GM18498 (cell line): ENCODE measurements around the gene RAMACL.

ENCODE experiments used
- ATAC-seq: cut with Tn5 transposase; IDR thresholded peaks from one replicate; pipeline ENCODE4 v1.9.1; 2021; ENCODE audit warnings: mild to moderate bottlenecking, moderate library complexity; ENCODE audit not compliant: unreplicated experiment

RAMACL gene

DNA sequence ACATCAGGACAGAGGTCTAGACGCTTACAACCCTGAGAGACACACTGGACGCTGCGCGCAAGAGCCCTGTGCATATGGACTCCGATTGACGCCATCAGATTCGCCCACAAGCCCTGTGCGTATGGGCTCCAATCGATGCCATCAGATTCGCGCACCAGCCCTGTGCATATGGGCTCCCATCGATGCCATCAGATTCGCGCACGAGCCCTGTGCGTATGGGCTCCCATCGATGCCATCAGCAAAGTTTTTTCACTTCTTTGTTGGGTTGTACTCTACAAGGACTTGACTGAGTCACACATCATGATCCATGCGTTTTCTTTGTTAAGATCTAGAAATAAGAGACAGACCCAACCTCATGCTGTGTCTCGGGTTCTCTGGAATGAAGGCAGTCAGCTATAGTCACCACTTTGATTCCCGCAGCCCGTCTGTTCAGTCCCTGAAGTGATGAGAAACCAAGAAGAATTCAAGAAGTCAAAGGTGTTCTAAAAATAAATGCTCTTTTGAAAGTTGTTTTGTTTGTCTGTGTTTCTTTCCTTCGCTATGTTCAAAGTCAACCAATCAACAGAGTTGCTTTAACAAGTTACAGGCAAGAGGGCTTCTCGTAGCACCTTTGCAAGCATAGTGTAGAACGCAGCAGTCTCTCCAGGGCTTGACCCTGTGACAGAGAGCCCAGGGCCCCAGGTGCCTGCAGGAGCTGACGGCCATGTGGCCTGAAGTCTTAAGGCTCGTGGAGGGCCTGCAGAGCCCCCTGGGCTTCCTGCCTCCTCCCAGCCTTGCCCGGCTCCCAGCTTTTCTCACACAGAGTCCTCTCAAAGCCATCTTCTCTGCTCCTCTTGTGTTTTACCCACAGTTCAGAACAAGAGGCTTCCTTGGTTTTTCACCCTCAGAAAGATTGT is 32.6 kb upstream of the RAMACL start:
- no peak for ATAC-seq

DNA sequence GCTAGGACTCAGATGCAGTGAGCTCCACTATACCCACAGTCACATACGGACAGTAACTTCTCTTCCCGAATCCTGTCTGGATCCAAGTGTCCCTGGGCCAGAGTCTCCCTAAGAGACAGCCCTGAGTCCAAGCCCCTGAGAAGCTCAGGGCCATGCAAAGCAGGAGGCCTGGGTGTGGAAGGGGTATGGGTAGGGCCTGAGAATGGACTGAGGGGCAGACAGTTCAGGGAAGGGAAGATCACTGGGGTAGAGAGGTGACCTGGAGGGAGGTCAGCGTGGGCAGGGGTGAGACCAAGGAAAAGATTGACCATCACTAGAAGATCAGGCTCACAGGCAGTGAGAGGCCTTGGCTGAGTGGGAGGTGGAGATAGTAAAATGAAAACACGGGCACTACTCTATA is 31.8 kb upstream of the RAMACL start:
- ATAC-seq = no peak

GRCh38 chr6:166617359-166617758 is 30.9 kb upstream of the RAMACL start:
- no peak for ATAC-seq

- no peak for ATAC-seq
These were observed 30.1 kb upstream of the RAMACL start for GRCh38 chr6:166616261-166617238.

- ATAC-seq = no peak
These were observed 28.7 kb upstream of the RAMACL start for GRCh38 chr6:166615059-166615770.

GRCh38 chr6:166614589-166614988 is 28.1 kb upstream of the RAMACL start:
- ATAC-seq = no peak

DNA sequence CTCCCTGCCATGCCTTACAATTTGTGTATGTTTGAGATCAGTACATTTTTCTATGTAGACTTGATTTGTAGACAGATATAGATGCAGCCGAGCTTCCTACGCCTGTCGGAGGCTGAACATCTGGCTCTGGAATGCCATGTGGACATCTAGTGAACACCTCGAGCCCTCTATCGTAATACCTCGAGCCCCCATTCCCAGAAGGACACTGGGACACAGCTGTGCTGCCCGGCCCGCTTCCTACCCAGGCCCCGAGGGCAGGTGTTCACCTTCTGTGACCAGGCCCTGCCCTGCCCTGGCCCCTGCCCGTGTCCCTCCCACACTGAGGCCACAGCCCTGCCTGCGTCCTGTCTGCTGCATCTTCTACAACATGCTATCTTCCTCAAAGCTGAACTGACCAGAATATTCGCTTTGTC is 27.7 kb upstream of the RAMACL start:
- ATAC-seq = no peak

DNA sequence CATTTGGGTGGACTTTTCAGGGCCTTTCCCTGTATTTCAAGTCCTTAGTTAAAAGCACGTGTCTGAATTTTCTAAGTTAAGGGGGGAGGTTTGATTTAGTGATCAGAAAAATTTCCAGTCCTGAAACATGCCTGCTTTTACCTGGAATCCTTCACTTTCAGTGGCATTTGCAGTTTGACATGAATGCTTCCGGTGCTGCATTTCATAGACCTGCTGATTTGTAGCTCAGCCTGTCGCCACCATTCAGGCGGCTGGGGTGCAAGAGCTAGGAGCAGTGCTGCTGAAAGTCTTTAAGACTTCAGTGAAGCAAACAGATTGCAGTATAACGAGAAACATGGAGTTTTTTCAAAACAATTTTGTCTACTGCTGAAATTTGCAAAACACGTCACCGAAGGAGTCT is 26.5 kb upstream of the RAMACL start:
- ATAC-seq = no peak

- no peak for ATAC-seq
These were observed 26.0 kb upstream of the RAMACL start for GRCh38 chr6:166612471-166612881.

DNA sequence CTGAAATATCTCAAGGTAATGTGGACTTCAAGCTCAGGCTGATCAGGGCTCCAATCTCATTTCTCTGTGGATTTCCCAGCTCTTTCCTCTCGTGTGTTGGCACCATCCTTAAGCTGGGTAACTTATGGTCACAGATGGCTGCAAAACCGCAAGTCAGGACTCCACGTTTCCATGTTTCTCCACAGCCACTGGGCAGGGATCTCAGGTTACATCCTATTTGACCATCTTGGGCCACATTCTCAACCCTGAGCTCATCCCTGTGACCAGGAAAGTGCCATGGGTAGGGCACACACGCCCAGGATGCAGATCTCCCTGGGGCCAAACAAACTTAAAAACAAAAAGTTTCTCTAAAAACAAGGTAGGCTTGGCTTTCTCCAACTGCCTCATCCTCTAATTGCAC is 25.2 kb upstream of the RAMACL start:
- ATAC-seq = no peak

DNA sequence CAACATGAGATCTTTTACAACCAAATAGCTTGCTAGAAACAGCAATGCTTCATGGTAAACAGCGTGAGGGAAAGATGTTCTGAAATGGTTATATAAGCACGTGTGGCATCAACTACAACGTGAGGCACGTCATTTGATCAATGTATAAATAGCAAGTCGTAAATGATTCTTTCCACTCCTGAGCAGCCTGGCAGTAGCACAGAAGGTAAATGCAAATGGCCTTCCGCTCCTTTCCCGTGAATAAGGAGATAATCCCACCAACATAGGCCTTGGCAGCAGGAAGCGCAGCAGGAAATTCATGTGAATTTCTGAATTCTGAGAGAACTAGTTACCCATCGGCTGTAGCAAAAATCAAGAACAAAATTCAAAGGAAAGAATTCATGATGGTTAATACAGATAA is 23.6 kb upstream of the RAMACL start:
- no peak for ATAC-seq

DNA sequence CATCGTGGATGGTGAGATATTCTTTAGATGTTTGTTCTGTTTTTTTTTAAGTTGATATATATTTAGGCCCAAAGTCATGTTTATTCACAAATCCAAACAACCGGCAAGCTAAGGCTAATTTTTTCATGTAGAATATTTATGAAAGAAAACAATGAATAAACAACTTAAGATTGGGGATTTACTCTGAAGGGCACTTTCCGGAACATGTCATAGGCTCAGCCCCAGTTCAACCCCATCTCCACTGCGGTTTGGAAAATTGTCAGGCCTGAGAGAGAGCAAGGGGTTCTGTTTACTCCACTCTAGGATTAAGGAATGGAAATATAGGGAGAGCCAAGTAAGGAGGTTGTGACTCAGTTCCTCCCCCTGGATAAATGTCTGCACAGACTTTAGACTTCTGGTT is 22.3 kb upstream of the RAMACL start:
- ATAC-seq = no peak

DNA sequence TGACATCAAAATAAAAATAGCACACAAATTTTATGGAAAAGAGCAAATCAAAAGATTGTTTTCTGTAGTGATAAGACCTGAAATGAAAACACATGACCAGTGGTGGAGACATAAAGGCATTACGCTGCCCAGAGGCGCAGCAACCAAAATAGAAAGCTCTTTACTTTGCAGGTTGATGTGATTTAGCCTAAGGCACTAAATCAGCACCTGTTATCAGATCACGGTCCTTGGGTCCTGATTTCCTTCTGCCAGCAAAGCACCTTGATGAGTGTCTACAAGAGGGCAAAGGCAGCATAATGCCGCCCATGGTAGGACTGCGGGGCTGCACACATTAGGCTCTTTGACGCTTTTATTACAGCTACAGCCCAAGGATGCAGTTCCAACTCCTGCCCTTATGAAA is 19.3 kb upstream of the RAMACL start:
- ATAC-seq = no peak

GRCh38 chr6:166604911-166605310 is 18.4 kb upstream of the RAMACL start:
- no peak for ATAC-seq

- no peak for ATAC-seq
These were observed 17.9 kb upstream of the RAMACL start for GRCh38 chr6:166604328-166604727.

GRCh38 chr6:166603043-166603690 is 16.7 kb upstream of the RAMACL start:
- no peak for ATAC-seq

DNA sequence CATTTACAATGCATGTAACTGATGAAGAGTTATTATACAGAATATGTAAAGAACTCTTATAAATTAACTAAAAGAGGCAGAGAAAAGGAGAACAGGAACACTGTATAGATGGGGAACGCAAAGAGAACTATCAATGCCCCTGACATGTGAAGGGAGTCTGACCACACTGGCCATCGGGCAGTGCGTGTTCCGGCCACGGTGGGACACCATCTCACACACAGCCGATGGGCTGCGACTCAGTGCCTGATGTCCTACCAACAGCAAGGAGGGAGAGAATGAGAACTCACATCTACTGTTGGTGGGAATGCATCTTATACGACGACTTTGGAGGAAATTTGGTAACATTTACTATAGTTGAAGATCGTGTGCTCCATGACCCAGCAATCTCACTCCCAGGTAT is 15.5 kb upstream of the RAMACL start:
- no peak for ATAC-seq

- ATAC-seq = no peak
These were observed 14.5 kb upstream of the RAMACL start for GRCh38 chr6:166600931-166601330.

DNA sequence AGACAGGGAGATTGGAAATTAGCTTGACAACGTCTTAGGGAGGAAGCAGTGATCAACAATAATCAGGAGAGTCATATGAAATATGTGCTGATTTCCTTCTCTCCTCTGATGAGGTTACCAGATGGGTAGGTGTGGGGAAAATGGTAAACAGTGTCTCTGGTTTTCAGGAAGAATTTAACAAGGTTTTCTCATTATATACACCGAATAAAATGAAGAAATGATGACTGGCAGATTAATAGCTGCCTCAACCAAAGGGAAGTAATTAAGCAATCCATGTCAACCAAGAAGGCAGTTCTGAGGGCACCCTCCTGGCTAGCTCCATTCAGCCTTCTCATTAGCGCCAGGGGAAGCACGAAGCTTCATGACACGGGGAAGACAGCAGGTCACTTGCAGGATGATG is 12.7 kb upstream of the RAMACL start:
- no peak for ATAC-seq

DNA sequence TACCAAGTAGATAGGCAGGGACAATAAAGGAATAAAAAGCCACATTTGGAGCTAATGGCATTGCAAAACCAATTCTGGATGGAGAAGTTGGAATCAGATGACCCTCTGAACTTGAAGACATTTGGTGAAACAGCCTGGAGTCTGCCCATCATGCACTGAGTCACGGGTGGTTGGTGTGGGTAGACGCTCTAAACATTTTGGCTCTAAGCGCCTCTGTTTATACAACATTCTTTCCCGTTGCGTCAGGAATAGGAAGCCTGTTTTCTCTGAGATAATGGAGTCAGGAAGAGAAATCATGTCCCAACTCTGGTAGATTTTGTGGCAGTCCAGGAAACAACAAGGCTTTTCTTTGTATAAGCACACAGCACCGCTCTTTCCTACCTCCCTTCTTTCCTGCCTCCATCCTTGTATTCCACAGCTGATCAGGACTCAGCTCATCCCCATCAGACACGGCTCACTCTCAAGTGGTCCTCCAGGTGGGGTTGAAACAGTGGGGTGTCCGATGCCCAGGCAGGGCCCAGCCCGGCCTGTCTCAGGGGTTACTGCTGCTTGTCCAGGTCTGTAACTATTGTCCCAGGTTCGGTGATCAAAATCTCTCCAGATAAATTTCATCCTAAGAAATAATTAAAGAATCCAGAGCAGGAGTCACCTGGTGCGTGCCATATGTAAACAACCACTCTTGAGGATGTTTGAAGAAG is 12.1 kb upstream of the RAMACL start:
- ATAC-seq = no peak
